Measurements from ENCODE around the gene PPP1R2B.

- TF ChIP-seq CTCF (conservative IDR thresholded peaks at IDR 0.05; ENCODE audit: low read depth, low read length) (no peak), EZH2phosphoT487 (IDR thresholded peaks at IDR 0.05; ENCODE audit: borderline replicate concordance, low read length) (no peak), EZH2 (IDR thresholded peaks at IDR 0.05; ENCODE audit: low read length, unreplicated experiment) (no peak)
Measured at GRCh38 chr5:156896546-156896945, 46.5 kb downstream of the PPP1R2B start.

Data from PC-3 (cell line).